ENCODE results near the gene PTPRC.

- TF ChIP-seq CTCF (optimal IDR thresholded peaks at IDR 0.05 in 1 of 3, IDR thresholded peaks at IDR 0.05 in 1 of 3, conservative IDR thresholded peaks at IDR 0.05 in 1 of 3; ENCODE audit: extremely low read depth in 1 of 3, insufficient read depth in 2 of 3, low read length in 3 of 3) (no peak), EZH2 (IDR thresholded peaks at IDR 0.05; ENCODE audit: low read length) (no peak)
Measured at GRCh38 chr1:198747127-198747526, 108.3 kb downstream of the PTPRC start.

Measured in keratinocyte (primary cell).